GM23338 (cell line): ENCODE data around the gene HEMK1. TPM values are rescaled to one million over a fixed set of nuclear protein-coding genes. Genes with fewer than 3 reads are reported as not detected.

Source experiments
- ATAC-seq: fragments of 200-7000 bp; cut with Tn5 transposase; 3 replicates; pipeline ENCODE4 v1.9.1; 2020
- DNase-seq: peaks from one replicate; pipeline ENCODE4 v3.0.0-alpha.2; 2015; ENCODE audit warnings: low spot score
- H2AFZ ChIP-seq: fragments of 200-600 bp; sonication (generic); 2 replicates; pipeline ENCODE4 v1.8.0; 2016; ENCODE audit warnings: antibody characterized with exemption, mild to moderate bottlenecking, moderate library complexity
- H3F3A ChIP-seq: fragments of 200-600 bp; sonication (generic); replicated peaks from 2 replicates; pipeline ENCODE4 v1.8.0; 2017; ENCODE audit warnings: antibody characterized with exemption, mixed run types, low read depth
- H3K27ac ChIP-seq: fragments of 200-600 bp; sonication (generic); 2 replicates; pipeline ENCODE4 v1.6.1; 2016; ENCODE audit warnings: low read depth
- H3K27me3 ChIP-seq: fragments of 200-600 bp; sonication (generic); 2 replicates; pipeline ENCODE4 v1.8.0; 2016; ENCODE audit warnings: mild to moderate bottlenecking, mixed run types, moderate library complexity; ENCODE audit not compliant: insufficient read depth
- H3K36me3 ChIP-seq: fragments of 200-600 bp; sonication (generic); 2 replicates; pipeline ENCODE4 v1.8.0; 2016; ENCODE audit warnings: mild to moderate bottlenecking; ENCODE audit not compliant: insufficient read depth
- H3K4me1 ChIP-seq: fragments of 200-600 bp; sonication (generic); 2 replicates; pipeline ENCODE4 v1.8.0; 2016; ENCODE audit warnings: mild to moderate bottlenecking, moderate library complexity; ENCODE audit not compliant: insufficient read depth
- H3K4me2 ChIP-seq: fragments of 200-600 bp; sonication (generic); 2 replicates; pipeline ENCODE4 v1.7.1; 2017; ENCODE audit warnings: mixed run types
- H3K4me3 ChIP-seq: fragments of 200-600 bp; sonication (generic); 2 replicates; pipeline ENCODE4 v1.6.1; 2016; ENCODE audit warnings: mixed run types
- H3K79me2 ChIP-seq: fragments of 200-600 bp; sonication (generic); replicated peaks from 2 replicates; pipeline ENCODE4 v1.8.0; 2017; ENCODE audit warnings: mild to moderate bottlenecking; ENCODE audit not compliant: insufficient read depth
- H3K9me2 ChIP-seq: fragments of 200-600 bp; sonication (generic); 2 replicates; pipeline ENCODE4 v1.8.0; 2017; ENCODE audit not compliant: insufficient read depth
- H4K20me1 ChIP-seq: fragments of 200-600 bp; sonication (generic); replicated peaks from 2 replicates; pipeline ENCODE4 v1.8.0; 2017; ENCODE audit warnings: mild to moderate bottlenecking; ENCODE audit not compliant: insufficient read depth
- H3K27ac Mint-ChIP-seq: 2 replicates; pipeline ENCODE4 v1.8.0; 2020; ENCODE audit warnings: inconsistent platforms, mild to moderate bottlenecking, moderate library complexity, mixed read lengths
- H3K27me3 Mint-ChIP-seq: 3 replicates; pipeline ENCODE4 v1.8.0; 2022; ENCODE audit warnings: low read depth, mild to moderate bottlenecking, moderate library complexity, mixed read lengths, inconsistent platforms; ENCODE audit not compliant: insufficient read depth, poor library complexity
- H3K36me3 Mint-ChIP-seq: 3 replicates; pipeline ENCODE4 v1.8.0; 2021; ENCODE audit warnings: low read depth, mild to moderate bottlenecking, inconsistent platforms, moderate library complexity, mixed read lengths
- H3K4me1 Mint-ChIP-seq: 3 replicates; pipeline ENCODE4 v1.8.0; 2020; ENCODE audit warnings: mild to moderate bottlenecking, inconsistent platforms, mixed read lengths
- H3K4me3 Mint-ChIP-seq: 3 replicates; pipeline ENCODE4 v1.8.0; 2021; ENCODE audit warnings: moderate library complexity, mild to moderate bottlenecking, inconsistent platforms, mixed read lengths
- H3K9me3 Mint-ChIP-seq: 3 replicates; pipeline ENCODE4 v1.8.0; 2020; ENCODE audit warnings: moderate library complexity, mild to moderate bottlenecking, inconsistent platforms, mixed read lengths
- CTCF ChIP-seq, 2 experiments: fragments of 200-600 bp in 1 of 2; sonication (generic) in 1 of 2; conservative IDR thresholded peaks; 2 replicates each; pipeline versions ENCODE4 v1.5.1 to v1.6.1; 2016 to 2017; ENCODE audit warnings: antibody characterized with exemption in 2 of 2, low read depth in 2 of 2, mild to moderate bottlenecking in 2 of 2, moderate library complexity in 1 of 2
- EZH2phosphoT487 ChIP-seq: fragments of 200-600 bp; sonication (generic); IDR thresholded peaks from one replicate; pipeline ENCODE4 v1.8.1; 2018; ENCODE audit warnings: antibody characterized with exemption; ENCODE audit not compliant: unreplicated experiment
- JUNB ChIP-seq: IDR thresholded peaks from one replicate; pipeline ENCODE4 v1.6.1; 2016; ENCODE audit warnings: antibody characterized with exemption; ENCODE audit not compliant: unreplicated experiment
- POLR2AphosphoS5 ChIP-seq: IDR thresholded peaks from 2 replicates; pipeline ENCODE4 v1.6.1; 2016; ENCODE audit warnings: antibody characterized with exemption, low read depth
- REST ChIP-seq: IDR thresholded peaks from one replicate; pipeline ENCODE4 v1.6.1; 2018; ENCODE audit warnings: antibody characterized with exemption; ENCODE audit not compliant: unreplicated experiment
- STAT1 ChIP-seq: IDR thresholded peaks from one replicate; pipeline ENCODE4 v1.6.1; 2016; ENCODE audit warnings: antibody characterized with exemption; ENCODE audit not compliant: unreplicated experiment
- ZNF331 ChIP-seq: fragments of 250-450 bp; sonication (Bioruptor Pico); IDR thresholded peaks from 2 replicates; pipeline ENCODE4 v1.5.0; 2020; ENCODE audit warnings: low read depth, mild to moderate bottlenecking, moderate library complexity
- ZNF462 ChIP-seq: fragments of 250-450 bp; sonication (Bioruptor Pico); IDR thresholded peaks from 2 replicates; pipeline ENCODE4 v1.5.0; 2020; ENCODE audit warnings: mild to moderate bottlenecking, moderate library complexity
- polyA plus RNA-seq: library from polyadenylated mRNA; unstranded; fragments of >200 nt; fragmentation: Nextera tagmentation; extraction: Ambion mirVana; gene quantifications from 2 replicates; pipeline ENCODE4 v1.2.1, GENCODE V29; 2016
- total RNA-seq: library from RNA; depleted of rRNA; stranded (reverse); fragments of >200 nt; shearing (Covaris generic); gene quantifications from 2 replicates; pipeline ENCODE4 v1.2.3, GENCODE V29; 2014

The HEMK1 gene
- total and polyA plus RNA-seq, 2 experiments from 2014 or later = 5.6 to 10.1 TPM

- TF ChIP-seq ZNF462 (CRISPR knock-in tag) (no peak), STAT1 (no peak), ZNF331 (CRISPR knock-in tag) (no peak), EZH2phosphoT487 (no peak), POLR2AphosphoS5 (no peak)
These were observed 63.1 kb downstream of the HEMK1 start (continued) for GRCh38 chr3:50632450-50632849.

GRCh38 chr3:50633230-50633790, 64.0 kb downstream of the HEMK1 start:
- H3K9me3 Mint-ChIP-seq = no peaks in the 10 kb centered on the region
- H3K27ac Mint-ChIP-seq = no peak overlapping the region
- Histone ChIP-seq H2AFZ (no peak overlapping the region), H4K20me1 (peaks cover 9% of the 10 kb centered on the region; the same call in 1 of the 2 replicates), H3K9me2 (no peaks in the 10 kb centered on the region), H3K4me2 (no peak overlapping the region), H3K27me3 (no peaks in the 10 kb centered on the region), H3K36me3 (no peaks in the 10 kb centered on the region), H3F3A (no peaks in the 10 kb centered on the region), H3K4me3 (no peak overlapping the region), H3K4me1 (peaks cover 18% of the 10 kb centered on the region), H3K27ac (no peak overlapping the region), H3K79me2 (peaks cover 12% of the 10 kb centered on the region)
- no peaks in the 10 kb centered on the region; the same call in 1 of the 3 replicates for H3K36me3 Mint-ChIP-seq
- peaks cover 33% of the 10 kb centered on the region for H3K4me1 Mint-ChIP-seq
- no peak overlapping the region for H3K4me3 Mint-ChIP-seq
- ATAC-seq (no peak), DNase-seq (no peak)
- H3K27me3 Mint-ChIP-seq = peaks cover 15% of the 10 kb centered on the region
- no peak for TF ChIP-seq JUNB
- no peak for TF ChIP-seq CTCF (conservative IDR thresholded peaks at IDR 0.05; ENCODE audit: low read depth in 2 of 2)
- no peak for TF ChIP-seq REST
